Measurements from ENCODE around the gene TBCD. TPM values are rescaled to one million over a fixed set of nuclear protein-coding genes. Genes with fewer than 3 reads are reported as not detected.
A peak's percentile ranks its signal among the peaks of the same experiment; 100 is the strongest.

Gene TBCD
- total RNA-seq, 2 donors from 2014 or later = 112 to 144 TPM

- H3K9me3 ChIP-seq (ENCODE audit: control insufficient read depth, low read length, poor library complexity, severe bottlenecking) = no peaks in the 10 kb centered on the region
- ATAC-seq (no peak), DNase-seq (no peak)
- Mint-ChIP-seq H3K4me1 (peaks cover 8% of the 10 kb centered on the region), H3K27ac (peak overlapping the region; percentile 47), H3K36me3 (ENCODE audit: low read depth) (peaks cover 5% of the 10 kb centered on the region), H3K4me3 (no peak overlapping the region), H3K27me3 (no peaks in the 10 kb centered on the region)
Observed at GRCh38 chr17:82935966-82936767, 184.3 kb downstream of the TBCD start.

- H3K9me3 ChIP-seq (ENCODE audit: control insufficient read depth, low read length, poor library complexity, severe bottlenecking) = no peaks in the 10 kb centered on the region
- H3K27ac Mint-ChIP-seq = no peak overlapping the region
- H3K4me3 Mint-ChIP-seq = no peak overlapping the region
- peaks cover 5% of the 10 kb centered on the region for H3K36me3 Mint-ChIP-seq (ENCODE audit: low read depth)
- H3K27me3 Mint-ChIP-seq = no peaks in the 10 kb centered on the region
- peaks cover 8% of the 10 kb centered on the region for H3K4me1 Mint-ChIP-seq
- DNase-seq (no peak), ATAC-seq (no peak)
Observed at GRCh38 chr17:82936768-82937171, 184.9 kb downstream of the TBCD start.

DNA sequence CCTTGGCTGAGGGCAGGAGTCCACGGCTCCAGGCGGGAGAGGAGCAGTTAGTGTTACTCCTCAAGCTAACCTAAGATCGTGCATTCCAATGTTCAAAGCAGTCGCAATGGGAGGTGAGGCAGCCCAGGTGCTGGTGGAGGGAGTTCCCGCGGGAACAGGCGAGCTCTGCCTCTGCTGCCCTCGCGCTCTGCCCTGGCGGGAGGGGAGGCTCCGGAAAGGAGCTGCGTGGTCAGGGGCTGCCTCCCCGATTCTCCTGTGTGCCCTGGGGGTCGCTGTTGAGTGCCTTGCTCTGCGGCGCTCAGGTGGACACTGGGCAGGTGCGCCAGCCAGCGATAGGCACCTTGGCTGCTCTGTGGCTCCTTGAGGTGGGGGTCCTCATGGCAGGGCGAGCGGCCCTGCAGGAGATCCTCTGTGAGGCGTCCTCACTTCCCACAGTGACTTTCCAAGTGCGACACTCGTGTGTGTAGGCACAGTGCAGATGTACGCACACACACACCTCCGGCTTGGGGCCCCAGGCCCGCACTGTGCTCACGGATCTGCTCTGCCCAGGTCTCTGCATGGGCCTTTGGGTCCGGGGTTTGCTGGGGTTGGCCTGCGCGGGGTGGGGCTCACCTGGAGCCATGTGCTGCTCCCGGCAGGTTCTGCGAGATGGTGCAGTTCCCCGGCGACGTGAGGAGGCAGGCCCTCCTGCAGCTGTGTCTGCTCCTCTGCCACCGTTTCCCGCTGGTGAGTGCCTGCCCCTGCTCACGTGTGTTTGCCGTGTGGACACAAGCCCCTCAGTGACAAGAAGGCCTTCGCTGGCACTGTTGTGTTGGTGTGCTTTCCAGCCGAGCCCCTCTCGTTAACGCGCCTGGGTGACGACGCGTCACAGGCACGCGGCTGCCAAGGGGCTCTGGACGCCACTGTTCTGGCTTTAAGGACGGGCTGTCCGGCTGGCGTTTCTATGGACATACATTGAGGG is 185.8 kb downstream of the TBCD start:
- no peak for DNase-seq
- Mint-ChIP-seq H3K4me3 (no peak overlapping the region), H3K27ac (peak overlapping the region; percentile 27), H3K4me1 (peaks cover 8% of the 10 kb centered on the region), H3K27me3 (no peaks in the 10 kb centered on the region), H3K36me3 (ENCODE audit: low read depth) (peaks cover 6% of the 10 kb centered on the region)
- no peak for ATAC-seq
- H3K9me3 ChIP-seq (ENCODE audit: control insufficient read depth, low read length, poor library complexity, severe bottlenecking) = no peaks in the 10 kb centered on the region

DNA sequence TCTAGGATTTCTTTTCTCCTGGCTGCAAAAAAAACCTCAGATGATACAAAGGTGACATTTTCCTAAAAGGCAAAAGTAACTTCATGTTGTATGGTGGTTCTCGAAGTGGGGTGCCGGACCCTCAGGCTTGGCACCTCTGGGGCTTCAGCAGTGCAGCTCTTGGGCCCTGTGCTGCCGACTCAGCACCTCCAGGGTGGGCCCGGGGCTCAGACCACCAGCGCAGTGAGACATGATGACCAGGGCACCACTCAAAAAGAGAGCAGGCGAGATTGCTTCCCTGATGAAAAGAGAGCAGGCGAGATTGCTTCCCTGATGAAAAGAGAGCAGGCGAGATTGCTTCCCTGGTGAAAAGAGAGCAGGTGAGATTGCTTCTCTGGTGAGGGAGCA is 186.6 kb downstream of the TBCD start:
- Mint-ChIP-seq H3K4me1 (peaks cover 8% of the 10 kb centered on the region), H3K4me3 (no peak overlapping the region), H3K27me3 (no peaks in the 10 kb centered on the region), H3K36me3 (ENCODE audit: low read depth) (peaks cover 12% of the 10 kb centered on the region), H3K27ac (no peak overlapping the region)
- H3K9me3 ChIP-seq (ENCODE audit: control insufficient read depth, low read length, poor library complexity, severe bottlenecking) = no peaks in the 10 kb centered on the region
- no peak for DNase-seq
- ATAC-seq = no peak

DNA sequence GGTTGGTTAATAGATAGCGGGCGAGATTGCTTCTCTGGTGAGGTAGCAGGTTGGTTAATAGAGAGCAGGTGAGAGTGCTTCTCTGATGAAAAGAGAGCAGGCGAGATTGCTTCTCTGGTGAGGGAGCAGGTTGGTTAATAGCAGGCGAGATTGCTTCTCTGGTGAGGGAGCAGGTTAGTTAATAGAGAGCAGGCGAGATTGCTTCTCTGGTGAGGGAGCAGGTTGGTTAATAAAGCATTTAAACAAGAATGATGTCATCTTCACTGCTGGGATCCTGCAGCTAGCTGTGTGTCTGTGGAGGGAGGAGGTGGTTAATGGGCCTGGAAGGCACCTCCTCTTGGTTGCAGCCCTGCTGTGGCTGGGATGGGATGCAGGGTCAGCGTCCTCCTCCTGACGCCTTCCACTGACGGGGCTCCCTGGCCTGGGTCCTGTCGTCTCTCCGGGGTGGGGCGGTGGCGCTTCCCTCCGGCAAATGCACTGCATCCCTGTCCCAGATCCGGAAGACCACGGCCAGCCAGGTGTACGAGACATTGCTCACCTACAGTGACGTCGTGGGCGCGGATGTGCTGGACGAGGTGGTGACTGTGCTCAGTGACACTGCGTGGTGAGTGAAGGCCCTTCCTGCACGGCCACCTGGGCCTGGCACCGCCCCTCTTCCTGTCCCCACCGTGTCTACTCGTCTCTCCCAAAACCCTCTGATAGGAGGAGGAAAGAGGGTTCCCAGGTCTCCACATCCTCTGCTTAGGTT is 187.2 kb downstream of the TBCD start:
- Mint-ChIP-seq H3K27me3 (no peaks in the 10 kb centered on the region), H3K27ac (no peak overlapping the region), H3K36me3 (ENCODE audit: low read depth) (peaks cover 12% of the 10 kb centered on the region), H3K4me1 (peaks cover 8% of the 10 kb centered on the region), H3K4me3 (no peak overlapping the region)
- DNase-seq (peak in 1 of 3 donors; percentile 7), ATAC-seq (no peak)
- H3K9me3 ChIP-seq (ENCODE audit: control insufficient read depth, low read length, poor library complexity, severe bottlenecking) = peaks cover 3% of the 10 kb centered on the region

DNA sequence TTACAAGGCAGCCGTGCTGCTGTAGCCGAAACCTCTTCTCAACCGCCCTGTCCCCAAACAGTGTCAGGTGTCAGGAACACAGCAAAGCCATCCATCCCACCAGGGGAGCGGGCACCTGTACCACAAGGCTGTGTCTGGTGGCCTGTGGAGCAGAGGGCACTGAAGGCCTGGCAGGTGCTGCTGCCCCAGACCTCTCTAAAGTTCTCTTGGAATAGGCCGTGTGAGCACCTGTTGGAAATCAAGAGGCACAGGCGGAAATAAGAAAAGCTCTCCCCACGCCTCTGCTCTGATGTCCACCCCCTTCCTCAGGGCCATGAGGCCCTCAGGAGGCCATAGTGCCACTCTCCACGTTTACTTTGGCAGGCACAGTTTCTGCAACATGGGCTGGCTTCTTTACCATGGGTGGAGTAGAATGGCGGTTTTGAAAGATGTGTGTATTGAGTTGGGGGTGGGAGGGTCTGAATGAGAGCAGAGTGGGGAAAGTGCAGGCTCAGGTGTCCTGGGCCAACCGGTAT is 187.8 kb downstream of the TBCD start:
- DNase-seq (no peak), ATAC-seq (no peak)
- H3K9me3 ChIP-seq (ENCODE audit: control insufficient read depth, low read length, poor library complexity, severe bottlenecking) = peaks cover 5% of the 10 kb centered on the region
- Mint-ChIP-seq H3K36me3 (ENCODE audit: low read depth) (peaks cover 12% of the 10 kb centered on the region), H3K27me3 (no peaks in the 10 kb centered on the region), H3K4me3 (no peak overlapping the region), H3K27ac (no peak overlapping the region), H3K4me1 (peaks cover 8% of the 10 kb centered on the region)

- peaks cover 8% of the 10 kb centered on the region for H3K4me1 Mint-ChIP-seq
- DNase-seq (no peak), ATAC-seq (no peak)
- no peaks in the 10 kb centered on the region for H3K27me3 Mint-ChIP-seq
- H3K4me3 Mint-ChIP-seq = no peak overlapping the region
- H3K36me3 Mint-ChIP-seq (ENCODE audit: low read depth) = peaks cover 16% of the 10 kb centered on the region
- peaks cover 7% of the 10 kb centered on the region for H3K9me3 ChIP-seq (ENCODE audit: control insufficient read depth, low read length, poor library complexity, severe bottlenecking)
- no peak overlapping the region for H3K27ac Mint-ChIP-seq
Observed at GRCh38 chr17:82940226-82941020, 188.6 kb downstream of the TBCD start.

DNA sequence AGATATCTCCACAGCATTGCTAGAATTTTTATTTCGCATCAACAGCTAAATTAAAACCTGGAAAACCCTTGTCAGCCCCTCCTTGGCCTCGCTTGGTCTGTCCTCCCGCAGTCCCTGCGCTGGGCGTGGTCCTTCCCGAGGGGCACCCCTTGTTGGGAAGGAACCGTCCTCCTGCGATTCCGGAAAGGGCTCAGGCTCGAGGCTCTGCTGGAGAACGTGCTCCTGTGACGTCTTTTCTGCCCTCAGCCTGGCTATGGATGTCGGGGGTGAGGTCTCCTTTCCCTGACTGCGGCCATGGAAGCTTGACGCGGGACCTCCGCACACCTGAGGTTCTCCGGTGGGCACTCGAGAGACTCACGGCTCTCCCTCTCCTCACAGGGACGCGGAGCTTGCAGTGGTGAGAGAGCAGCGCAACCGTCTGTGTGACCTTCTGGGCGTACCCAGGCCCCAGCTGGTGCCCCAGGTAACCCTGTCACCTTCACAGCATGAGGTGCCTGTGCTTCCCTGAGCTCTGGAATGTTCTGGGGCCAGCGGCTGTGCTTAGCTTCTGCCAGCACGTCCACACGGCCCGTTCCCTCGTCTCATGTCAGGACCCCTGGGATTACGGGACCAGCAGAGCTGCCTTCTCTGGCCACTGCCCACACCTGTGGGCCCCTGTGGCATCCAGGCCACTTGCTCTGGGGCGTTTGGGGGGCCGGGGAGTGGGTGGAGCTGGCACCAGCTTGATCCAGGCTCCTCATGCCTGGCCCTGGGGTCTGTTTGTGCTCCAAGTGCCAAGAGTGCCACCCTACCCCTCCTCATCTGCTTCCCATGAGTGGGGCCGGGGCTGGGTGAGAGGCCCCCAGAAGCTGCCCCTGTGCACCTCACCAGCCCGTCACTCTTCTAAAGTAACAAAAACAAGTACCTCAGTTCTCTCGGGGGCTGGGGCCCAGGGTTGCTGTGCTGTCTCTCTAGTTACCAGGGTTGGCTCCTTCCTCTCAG is 189.4 kb downstream of the TBCD start:
- Mint-ChIP-seq H3K27ac (no peak overlapping the region), H3K4me1 (peaks cover 3% of the 10 kb centered on the region), H3K4me3 (no peak overlapping the region), H3K36me3 (ENCODE audit: low read depth) (peaks cover 17% of the 10 kb centered on the region), H3K27me3 (no peaks in the 10 kb centered on the region)
- DNase-seq = no peak
- H3K9me3 ChIP-seq (ENCODE audit: control insufficient read depth, low read length, poor library complexity, severe bottlenecking) = peaks cover 11% of the 10 kb centered on the region
- no peak for ATAC-seq

GRCh38 chr17:82942166-82943130 is 190.6 kb downstream of the TBCD start:
- H3K36me3 Mint-ChIP-seq (ENCODE audit: low read depth) = peaks cover 17% of the 10 kb centered on the region
- no peak overlapping the region for H3K4me3 Mint-ChIP-seq
- H3K4me1 Mint-ChIP-seq = peaks cover 3% of the 10 kb centered on the region
- no peaks in the 10 kb centered on the region for H3K27me3 Mint-ChIP-seq
- DNase-seq (no peak), ATAC-seq (no peak)
- peaks cover 11% of the 10 kb centered on the region for H3K9me3 ChIP-seq (ENCODE audit: control insufficient read depth, low read length, poor library complexity, severe bottlenecking)
- H3K27ac Mint-ChIP-seq = no peak overlapping the region

DNA sequence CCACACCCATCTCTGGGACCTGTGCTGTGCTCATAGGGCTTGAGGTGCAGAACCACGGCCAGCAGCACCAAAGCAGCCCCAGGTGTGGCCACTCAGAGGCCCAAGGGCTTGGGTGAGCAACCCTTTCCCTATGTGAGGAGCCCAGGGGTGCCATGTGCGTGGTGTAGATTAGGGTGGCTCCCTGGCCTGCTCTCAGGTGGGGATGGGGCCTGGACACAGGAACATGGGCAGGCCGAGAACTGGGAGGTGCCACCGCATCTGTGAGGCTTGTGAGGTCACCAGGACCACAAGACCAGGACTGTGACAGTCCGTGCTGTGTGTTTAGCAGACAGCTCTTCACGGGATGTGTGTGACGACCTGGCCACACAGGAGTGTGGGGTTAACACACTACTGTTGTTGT is 191.5 kb downstream of the TBCD start:
- no peak for ATAC-seq
- DNase-seq = no peak
- Mint-ChIP-seq H3K27ac (no peak overlapping the region), H3K4me3 (no peak overlapping the region), H3K4me1 (peaks cover 3% of the 10 kb centered on the region), H3K27me3 (no peaks in the 10 kb centered on the region), H3K36me3 (ENCODE audit: low read depth) (peaks cover 17% of the 10 kb centered on the region)
- peaks cover 11% of the 10 kb centered on the region for H3K9me3 ChIP-seq (ENCODE audit: control insufficient read depth, low read length, poor library complexity, severe bottlenecking)

DNA sequence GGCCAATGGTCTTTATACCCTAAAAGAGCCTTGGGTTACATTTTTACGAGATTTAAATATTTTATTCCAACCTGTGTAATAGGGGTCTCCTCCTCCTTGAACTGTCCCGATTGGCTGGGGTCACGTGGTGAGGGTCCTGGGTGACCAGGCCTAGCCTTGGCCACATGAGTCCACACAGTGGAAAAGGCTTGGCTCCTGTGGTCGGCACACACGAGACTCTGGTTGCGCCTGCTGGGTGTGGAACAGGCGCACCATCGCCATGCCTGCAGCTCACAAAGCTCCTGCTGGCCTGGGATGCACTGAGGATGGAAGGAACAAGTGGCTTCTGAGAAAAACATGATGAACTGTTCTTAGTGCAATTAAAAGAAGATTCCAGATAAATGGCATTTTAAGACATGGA is 191.9 kb downstream of the TBCD start:
- Mint-ChIP-seq H3K4me1 (no peaks in the 10 kb centered on the region), H3K4me3 (no peak overlapping the region), H3K36me3 (ENCODE audit: low read depth) (peaks cover 17% of the 10 kb centered on the region), H3K27ac (no peak overlapping the region), H3K27me3 (no peaks in the 10 kb centered on the region)
- DNase-seq (no peak), ATAC-seq (no peak)
- H3K9me3 ChIP-seq (ENCODE audit: control insufficient read depth, low read length, poor library complexity, severe bottlenecking) = peaks cover 11% of the 10 kb centered on the region

All from T-helper 17 cell (primary cell).